ENCODE results near the gene CACNA2D4.

Gene CACNA2D4

DNA sequence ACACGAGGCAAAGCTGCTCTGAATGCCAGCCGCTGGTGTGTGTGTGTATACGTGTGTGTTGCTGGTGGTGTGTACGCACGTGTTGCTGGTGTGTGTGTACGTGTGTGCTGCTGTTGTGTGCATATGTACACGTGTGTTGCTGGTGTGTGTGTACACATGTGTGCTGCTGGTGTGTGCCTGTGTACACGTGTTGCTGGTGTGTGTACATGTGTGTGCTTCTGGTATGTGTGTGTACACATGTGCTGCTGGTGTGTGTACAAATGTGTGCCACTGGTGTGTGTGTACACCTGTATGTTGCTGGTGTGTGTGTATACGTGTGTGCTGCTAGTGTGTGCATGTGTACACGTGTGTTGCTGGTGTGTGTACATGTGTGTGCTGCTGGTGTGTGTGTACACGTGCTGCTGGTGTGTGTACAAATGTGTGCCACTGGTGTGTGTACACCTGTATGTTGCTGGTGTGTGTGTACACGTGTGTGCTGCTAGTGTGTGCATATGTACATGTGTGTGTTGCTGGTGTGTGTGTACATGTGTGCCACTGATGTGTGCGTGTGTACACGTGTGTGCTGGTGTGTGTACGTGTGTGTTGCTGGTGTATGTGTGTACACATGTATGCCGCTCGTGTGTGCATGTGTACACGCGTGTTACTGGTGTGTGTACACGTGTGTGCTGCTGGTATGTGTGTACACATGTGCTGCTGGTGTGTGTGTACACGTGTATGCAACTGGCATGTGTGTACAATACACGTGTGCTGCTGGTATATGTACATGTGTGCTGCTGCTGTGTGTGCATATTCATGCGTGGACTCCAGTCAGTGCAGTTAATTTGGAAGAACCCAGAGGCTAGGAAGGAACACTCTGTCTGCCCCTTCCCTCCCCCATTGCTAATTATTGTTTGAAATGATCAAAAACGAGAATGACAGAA, 47.2 kb downstream of the CACNA2D4 start:
- DNase-seq (ENCODE audit: low read depth, low spot score), result no peak

DNA sequence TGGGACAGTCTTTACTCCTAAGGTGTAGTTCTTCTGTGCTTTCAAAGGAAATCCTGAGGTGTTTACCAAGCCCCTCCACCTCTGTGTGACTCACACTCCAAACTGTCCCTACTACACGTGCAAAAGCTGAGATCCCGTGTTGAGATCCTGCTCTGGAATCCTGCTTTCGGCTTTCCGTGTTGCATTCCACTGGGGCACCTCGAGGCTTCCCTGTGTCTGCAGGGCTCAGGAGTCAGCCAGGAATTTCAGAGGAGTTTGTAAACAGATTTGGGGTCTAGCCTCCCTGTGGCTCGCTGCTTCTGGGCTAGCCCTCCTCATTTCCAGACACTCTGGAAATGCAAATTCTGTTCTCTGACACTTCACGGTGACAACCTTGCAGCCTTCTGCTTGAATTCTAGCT, 48.4 kb downstream of the CACNA2D4 start:
- DNase-seq (ENCODE audit: low read depth, low spot score), result no peak

DNA sequence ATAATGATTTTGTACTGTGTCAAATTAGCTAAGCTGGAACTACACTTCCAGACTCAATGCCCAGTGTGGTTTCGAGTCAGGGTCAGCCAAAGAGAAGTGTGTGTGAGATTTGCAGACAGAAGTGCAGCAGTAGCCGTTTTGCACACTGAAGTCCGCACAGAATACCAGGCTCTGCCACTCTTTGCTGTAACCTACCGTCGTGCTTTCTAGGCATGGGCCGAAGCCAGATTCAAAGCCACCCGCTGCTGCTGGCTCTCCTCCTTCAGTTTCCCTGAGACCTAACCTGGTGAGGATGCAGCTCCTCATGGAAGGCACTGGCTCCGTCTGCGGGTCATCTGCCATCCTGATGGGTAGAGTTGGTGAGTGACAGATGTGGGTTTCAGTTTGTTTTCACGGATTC, 49.3 kb downstream of the CACNA2D4 start:
- DNase-seq (ENCODE audit: low read depth, low spot score), result no peak

DNA sequence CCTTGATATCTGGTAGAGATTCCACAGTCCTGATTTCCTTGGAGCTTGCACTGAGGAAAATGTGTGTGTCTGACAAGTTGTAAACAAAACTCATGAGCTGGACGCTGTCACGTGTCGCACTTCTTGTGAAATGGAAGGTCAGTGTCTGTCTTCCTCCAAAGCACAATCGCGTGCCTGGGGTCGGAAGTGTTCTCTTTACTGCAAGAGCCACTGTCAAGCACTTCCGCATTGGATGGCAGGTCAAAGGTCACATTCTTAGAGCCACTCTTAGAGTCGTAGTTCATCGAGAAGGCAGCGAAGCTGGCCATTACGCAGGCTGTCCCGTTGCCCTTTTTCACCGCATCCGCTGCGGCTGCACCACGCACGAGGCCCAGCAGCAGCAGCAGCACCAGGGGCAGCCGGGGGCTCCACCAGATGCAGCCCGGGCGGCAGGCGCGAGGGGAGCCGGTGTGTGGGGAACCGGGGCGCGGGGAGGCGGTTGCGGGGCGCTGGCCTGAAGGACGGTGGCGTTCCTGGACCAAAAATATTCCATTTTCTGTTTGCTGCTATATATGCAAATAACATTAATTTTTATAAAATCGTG, 53.1 kb downstream of the CACNA2D4 start:
- no peak for DNase-seq (ENCODE audit: low read depth, low spot score)

DNA sequence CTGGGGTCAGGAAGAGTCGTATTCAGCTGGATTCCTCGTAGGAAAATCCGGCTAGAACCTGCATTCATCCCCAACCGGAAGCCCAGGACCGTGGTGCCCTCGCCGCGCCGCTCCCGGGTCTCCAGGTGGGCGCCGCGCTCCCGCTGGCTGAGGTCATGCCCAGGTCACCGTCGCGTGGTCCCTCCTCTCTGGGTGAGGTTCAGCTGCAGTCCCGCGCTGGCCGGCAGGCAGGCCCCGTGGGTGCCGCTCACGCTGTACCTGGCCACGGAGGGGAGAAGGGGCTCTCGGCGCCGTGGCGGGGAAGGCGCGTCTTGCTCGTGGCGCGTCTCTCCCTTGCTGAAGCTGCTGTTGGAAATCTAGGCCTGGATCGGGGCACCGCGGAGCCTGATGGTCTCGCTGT, 53.6 kb downstream of the CACNA2D4 start:
- no peak for DNase-seq (ENCODE audit: low read depth, low spot score)

DNA sequence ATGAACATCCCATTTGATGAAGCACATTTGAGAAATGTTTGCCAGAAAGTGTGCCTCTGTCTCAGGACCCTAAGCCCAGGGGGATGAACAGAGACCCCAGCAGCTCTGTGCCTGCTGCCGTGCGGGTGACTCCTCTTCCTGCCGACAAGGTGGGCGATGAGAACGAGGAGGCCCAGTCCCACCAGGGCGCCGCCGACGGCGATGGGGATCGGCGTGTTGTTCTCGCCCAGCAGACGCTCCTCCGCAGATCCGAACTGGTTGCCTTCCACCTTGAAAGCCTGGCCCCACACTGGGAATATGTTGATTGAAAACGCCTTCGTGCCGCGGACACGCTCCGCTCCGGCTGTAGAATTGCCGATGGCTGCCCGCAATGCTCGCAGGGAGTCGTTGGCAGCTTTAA, 54.0 kb downstream of the CACNA2D4 start:
- no peak for DNase-seq (ENCODE audit: low read depth, low spot score)

DNA sequence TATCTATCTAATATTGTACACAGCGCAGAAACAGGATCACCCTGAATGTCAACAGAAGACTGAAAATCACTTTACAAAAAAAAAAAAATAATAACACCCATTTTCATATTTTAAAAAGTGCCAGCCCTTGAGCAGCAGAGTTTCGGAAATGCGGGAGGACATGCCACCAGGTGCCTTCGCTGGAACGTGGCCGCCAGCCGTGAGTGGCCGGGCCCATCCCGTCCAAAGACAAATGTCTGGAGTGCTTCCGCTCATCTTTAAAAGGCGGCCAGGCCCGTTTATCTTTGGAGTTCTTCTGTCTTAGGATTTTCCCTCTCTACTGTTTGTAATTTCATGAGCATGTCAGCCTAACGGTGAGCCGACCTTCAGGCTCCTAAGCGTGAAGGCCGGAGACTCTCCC, 54.6 kb downstream of the CACNA2D4 start:
- no peak for DNase-seq (ENCODE audit: low read depth, low spot score)

DNA sequence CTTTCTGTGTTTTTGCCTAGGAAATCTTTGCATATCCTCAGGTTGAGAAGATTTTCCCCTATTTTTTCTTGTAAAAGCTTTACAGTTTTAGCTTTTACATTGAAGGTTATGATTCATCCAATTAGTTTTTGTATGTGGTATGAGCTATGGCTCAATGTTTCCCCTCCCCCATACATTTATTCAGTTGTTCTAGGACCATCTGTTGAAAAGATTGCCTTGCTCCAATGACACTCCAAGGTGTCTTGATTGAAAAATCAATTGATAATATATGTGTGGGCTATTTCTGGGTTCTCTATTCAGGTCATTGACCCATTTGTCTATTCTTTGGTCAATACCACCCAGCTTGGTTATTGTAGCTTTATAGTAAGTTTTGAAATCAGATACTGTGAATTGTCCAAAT, 55.5 kb downstream of the CACNA2D4 start:
- DNase-seq (ENCODE audit: low read depth, low spot score), result no peak

DNA sequence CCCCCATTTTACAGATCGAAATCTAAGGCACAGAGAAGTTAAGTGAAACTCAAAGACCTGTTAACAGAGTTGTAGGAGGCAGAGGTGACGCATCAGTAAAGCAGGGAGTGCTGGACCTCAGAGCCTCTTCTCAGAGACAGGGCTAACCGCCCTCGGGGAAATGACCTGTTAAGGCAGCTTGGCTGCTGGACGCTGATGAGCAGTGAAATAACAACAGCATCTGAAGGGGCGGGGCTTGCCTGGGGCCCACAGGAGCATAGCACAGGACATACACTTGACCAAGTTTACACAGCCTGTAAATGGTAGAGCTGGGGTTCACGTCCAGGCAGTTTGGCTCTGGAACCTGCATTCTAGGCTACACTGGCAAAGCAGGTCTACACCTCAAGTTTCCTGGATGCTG, 58.8 kb downstream of the CACNA2D4 start:
- DNase-seq (ENCODE audit: low read depth, low spot score), result no peak

DNA sequence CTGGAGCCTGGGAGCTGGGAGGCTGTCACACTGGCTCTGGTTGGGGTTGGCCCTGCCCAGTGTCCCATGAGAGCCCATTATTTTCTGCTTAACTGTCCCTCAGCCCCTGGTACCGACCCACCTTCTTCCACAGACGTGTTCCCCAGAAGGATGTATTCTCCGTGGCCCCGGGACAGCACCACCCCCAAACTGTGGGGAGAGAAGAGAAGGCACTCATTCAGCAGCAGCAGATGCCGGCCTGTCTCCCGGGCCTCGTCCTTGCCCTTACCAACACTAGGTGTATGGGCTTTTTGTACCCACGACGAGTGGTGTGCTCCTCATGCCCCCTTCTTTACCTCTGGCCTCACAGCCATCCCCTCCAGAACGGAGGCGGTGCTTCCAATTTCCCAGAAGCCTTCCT, 60.0 kb downstream of the CACNA2D4 start:
- no peak for DNase-seq (ENCODE audit: low read depth, low spot score)

DNA sequence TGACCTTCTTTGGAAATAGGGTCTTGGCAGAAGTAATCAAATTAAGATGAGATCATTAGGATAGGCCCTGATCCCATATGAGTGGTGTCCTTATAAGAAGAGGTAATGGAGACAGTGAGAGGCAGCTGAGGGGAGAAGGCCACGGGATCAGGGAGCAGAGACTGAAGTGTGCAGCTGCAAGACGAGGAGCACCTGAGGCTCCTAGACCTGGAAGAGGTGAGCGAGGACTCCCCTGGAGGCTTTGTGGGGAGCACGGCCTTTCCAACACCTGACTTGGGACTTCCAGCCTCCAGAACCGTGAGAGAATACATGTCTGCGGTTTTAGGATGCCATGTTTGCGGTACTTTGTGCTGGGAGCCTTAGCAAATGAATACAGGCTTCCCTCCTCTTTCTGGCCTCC, 60.6 kb downstream of the CACNA2D4 start:
- DNase-seq (ENCODE audit: low read depth, low spot score), result no peak

DNA sequence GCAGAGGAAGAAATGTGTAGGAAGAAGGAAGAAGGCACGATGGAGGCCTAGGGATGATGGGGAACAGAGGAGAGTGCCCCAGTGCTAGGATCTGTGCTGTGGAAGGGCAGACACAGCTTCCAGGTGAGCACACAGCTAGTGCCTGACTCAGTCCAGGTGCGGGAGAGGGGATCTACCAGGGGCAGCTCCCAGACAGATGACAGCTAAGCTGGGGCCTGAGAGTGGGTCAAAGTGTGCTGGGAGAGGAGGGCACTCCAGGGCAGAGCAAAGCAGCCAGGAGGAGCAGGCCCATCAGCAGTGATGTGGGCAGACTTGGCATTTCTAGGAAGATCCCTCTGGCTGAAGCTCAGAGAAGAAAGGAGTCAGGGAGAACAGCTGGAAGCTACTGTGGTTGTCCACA, 61.4 kb downstream of the CACNA2D4 start:
- DNase-seq (ENCODE audit: low read depth, low spot score), result no peak

DNA sequence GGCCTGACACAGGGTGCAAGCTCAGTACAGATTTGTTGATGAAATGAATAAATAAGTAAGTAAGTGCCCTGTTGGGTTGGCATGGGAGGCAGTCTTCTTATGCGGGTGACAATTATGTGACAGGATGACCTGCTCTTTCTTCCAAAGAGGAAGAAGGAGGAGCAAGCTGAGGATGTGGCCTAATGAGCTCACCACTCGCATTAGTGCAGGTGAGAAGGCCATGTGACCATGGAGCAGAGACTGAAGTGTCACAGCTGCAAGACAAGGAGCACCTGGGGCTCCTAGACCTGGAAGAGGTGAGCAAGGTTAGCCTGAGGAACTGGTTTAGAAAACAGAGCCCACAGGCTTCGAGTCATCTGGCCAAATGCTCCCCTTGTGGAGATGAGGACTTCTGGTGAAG, 63.2 kb downstream of the CACNA2D4 start:
- DNase-seq (ENCODE audit: low read depth, low spot score), result no peak

DNA sequence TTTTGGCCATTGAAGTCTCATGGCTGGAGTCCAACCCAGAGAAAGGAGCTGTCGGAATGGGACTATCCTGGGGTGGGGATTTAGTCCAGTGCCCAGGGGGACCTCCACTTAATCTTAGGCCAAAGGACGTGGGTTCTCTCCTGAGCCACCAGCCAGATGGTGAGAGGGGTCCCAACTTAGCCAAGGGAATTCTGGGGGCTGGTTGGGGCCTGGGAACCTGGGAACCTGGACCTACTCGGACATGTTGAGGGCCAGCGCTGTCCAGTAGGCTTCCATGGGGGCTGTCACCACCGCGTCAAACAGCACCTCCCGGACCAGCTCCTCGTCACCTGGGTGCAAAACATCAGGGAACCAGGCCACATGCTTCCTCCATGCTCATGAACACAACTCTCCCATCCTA, 64.7 kb downstream of the CACNA2D4 start:
- no peak for DNase-seq (ENCODE audit: low read depth, low spot score)

DNA sequence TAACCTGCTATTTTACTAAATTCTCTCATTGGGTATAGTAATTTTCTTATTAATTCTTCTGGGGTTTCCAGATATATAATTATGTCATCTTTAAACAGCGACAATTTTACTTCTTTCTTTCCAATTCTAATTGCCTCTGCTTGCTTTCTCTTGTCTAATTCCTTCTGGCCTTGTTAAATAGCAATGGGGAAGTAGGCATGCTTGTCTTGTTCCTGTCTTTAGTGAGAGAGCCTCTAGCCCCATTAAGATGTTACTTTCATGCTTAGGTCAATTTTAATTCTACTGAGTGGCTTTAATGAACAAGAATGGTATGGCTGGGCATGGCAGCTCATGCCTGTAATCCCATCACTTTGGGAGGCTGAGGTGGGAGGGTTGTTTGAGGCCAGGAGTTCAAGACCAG, 66.4 kb downstream of the CACNA2D4 start:
- DNase-seq (ENCODE audit: low read depth, low spot score), result no peak

DNA sequence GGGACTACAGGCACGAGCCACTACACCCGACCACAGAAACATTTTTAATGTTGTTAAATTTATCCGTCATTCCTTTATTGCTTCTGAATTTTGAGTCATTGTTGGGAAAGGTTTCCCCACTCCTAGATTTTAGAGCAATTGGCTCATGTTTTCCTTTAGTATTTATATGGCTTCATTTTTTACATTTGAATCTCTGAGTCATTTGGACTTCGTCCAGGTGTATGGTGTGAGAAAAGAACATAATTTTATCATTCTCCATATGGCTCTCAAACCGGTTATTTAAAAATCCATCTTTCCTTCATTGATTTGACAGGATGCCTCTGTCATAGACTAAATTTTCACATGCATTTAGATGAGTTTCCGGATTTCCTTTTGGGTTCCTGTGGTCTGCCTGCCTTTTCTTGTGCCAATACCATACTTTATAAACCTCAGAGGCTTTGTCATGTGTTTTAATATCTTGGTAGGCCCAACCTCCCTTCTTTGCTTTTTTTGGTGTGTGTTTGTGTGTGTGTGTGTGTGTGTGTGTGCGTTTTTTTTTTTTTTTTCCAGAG, 67.2 kb downstream of the CACNA2D4 start:
- no peak for DNase-seq (ENCODE audit: low read depth, low spot score)

DNA sequence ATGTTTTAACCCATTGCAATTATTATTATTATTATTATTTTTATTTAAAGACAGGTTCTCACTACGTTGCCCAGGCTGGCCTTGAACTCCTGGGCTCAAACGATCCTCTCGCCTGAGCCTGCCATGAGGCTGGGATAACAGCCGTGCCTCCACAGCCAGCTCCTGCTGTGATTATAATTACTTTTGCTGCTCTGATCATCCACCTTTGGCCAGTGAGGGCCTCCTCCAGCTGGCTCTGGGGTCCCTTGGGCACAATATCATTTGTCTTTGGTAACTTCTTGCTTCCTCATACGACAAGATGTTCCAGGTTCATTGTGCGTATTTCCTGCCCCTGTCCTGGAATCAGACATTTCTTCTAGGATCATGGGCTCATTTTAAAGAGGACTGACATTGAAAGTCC, 69.7 kb downstream of the CACNA2D4 start:
- DNase-seq (ENCODE audit: low read depth, low spot score), result no peak

DNA sequence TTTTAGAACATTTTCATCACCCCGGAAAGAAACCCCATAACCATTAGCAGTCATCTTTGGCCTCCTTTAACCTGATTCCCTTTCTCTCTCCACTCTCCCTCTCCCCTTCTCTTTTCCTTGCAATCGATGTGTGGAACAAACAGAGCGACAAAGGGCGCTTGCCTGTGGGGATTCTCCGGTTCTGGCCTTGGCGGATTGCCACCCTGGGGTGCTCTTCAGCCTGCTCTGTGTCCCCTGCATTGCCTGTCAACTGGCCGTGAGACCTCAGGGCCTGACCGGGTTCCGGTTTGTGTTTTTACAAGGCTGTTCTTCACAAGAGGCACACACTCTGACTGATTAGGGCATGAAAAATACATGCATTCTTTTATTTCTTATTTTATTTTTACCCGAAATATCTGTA, 70.3 kb downstream of the CACNA2D4 start:
- no peak for DNase-seq (ENCODE audit: low read depth, low spot score)

DNA sequence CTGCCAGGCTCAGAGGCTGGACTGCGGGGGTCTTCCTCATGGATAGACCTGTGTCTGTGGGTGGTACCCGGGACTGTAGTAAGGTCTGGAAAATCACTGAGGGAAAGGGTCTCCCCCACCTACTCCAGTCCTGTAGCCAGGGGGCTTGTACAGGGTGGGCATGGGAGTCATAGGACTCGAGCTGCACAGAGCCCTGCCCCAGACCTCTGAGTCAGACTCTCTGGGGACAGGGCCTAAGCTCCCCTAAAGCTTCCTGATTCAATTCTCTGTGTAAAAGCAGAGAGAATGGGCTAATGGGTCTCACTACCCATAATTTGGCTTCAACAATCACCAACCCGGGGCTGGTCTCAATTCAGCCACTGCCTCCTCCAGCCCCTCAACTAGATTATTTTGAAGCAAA, 71.0 kb downstream of the CACNA2D4 start:
- DNase-seq (ENCODE audit: low read depth, low spot score), result no peak

DNA sequence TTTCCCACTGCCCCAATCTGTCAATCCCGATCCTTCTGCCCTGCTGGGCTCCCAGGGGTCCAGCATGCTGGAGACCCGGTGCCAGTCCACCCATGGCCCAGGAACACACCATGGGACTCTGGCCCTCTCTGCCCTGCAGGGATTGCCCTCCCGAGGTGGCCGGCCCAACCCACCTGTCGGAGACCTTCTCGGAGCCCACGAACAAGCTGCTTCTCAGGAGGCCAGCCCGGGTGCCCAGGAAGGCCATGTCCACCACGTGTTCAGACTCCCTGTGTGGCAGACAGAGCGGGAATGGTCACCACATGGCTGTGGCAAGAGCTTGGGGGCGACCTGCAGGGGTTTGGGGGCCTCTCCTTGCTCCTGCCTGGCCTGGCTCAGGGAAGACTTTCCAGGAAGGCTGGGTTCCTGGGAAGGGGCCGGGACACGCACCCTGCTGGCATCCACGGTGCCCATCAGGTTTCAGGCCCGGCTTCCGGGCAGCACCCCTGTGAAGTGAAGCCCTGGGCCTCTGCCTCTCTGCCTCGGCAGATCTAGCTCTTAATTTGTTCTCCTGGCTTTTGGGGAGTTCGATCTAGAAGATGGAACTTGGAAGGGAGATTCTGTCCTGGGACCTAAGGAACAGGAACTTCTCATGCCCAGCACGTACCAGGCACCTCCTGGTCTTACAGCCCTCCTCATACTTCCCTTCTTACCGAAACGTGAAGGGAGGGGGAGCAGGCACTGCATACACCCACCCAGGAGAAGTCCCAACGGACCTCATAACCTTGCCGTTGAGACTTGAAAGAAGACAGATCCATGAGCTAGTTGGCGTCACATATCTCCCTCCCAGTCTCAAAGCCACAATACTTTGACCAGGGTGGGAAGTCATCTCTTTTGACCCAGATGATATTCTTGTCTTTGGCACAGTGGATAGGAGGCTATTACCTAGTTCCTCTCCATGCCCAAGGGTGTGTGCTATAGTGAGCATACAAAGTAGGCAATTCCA, 71.7 kb downstream of the CACNA2D4 start:
- no peak for DNase-seq (ENCODE audit: low read depth, low spot score)

DNA sequence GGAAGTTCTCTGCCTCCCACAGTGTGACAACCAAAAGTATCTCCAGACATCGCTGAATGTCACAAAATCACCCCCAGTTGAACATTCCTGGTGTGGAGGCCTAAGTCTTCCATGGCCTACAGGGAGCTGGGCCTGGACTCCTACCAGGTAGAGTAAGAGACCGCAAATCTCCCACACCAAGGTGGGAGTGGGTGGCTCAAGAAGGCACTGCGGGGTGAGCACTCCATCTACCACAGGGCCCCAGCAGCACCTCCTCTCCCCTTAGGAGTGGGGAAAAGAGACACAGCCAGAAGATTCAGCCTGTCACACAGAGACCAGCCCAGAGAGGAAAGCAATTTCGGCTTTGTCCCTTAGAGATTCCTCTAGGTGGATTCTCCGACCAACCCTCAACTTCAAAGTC, 72.6 kb downstream of the CACNA2D4 start:
- no peak for DNase-seq (ENCODE audit: low read depth, low spot score)

DNA sequence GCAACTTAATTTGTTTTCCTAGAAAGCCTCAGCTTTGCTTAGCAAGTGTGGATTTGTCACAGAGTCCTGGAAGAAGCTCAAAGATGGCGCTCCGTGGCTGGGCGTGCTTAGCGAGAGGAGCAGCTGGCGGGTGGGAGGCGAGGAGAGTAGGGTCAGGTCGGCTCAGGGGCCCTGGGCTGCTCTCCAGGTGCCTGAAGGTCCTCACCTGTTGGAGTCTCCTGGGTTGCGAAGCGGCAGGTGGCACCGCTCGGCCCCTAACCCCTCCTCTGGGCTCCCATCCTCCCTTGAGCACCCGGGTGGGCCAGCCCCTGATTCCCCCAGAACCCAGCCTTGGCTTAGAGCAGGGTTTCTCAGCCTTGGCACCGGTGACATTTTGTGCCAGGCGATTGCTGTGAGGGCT, 73.0 kb downstream of the CACNA2D4 start:
- no peak for DNase-seq (ENCODE audit: low read depth, low spot score)

Data from brain pericyte (primary cell).